ENCODE measurements around the gene LYPD6.
A peak's percentile ranks its signal among the peaks of the same experiment; 100 is the strongest.

DNA sequence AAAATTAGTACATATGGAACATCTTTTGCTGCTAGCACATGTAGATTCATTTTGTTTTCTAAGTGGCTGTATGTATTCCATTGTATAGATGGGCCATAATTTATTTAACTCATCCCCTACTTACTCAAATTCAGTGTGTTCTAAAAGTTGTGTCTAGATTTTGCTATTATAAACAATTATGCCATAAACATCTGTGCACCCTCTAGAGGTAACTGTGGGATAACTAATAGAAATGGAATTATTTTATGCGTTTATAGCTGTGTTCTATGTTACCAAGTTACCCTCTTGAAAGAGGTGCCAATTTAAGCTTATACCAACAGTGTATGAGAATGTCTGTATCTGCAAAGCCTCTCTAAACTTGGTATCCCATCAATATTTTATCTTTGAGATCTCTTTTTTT is 156.8 kb downstream of the LYPD6 start:
- TF ChIP-seq, protein P1, sequence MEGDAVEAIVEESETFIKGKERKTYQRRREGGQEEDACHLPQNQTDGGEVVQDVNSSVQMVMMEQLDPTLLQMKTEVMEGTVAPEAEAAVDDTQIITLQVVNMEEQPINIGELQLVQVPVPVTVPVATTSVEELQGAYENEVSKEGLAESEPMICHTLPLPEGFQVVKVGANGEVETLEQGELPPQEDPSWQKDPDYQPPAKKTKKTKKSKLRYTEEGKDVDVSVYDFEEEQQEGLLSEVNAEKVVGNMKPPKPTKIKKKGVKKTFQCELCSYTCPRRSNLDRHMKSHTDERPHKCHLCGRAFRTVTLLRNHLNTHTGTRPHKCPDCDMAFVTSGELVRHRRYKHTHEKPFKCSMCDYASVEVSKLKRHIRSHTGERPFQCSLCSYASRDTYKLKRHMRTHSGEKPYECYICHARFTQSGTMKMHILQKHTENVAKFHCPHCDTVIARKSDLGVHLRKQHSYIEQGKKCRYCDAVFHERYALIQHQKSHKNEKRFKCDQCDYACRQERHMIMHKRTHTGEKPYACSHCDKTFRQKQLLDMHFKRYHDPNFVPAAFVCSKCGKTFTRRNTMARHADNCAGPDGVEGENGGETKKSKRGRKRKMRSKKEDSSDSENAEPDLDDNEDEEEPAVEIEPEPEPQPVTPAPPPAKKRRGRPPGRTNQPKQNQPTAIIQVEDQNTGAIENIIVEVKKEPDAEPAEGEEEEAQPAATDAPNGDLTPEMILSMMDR (IDR thresholded peaks at IDR 0.05) = peak; percentile 34; the same call in 1 of the 2 replicates
- peak; percentile 33; the same call in 1 of the 2 replicates for TF ChIP-seq RAD21 (IDR thresholded peaks at IDR 0.05; ENCODE audit: low read length)
- TF ChIP-seq, protein P2, sequence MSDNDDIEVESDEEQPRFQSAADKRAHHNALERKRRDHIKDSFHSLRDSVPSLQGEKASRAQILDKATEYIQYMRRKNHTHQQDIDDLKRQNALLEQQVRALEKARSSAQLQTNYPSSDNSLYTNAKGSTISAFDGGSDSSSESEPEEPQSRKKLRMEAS (IDR thresholded peaks at IDR 0.05; ENCODE audit: low read depth) = no peak
- no peak for TF ChIP-seq CHD2 (IDR thresholded peaks at IDR 0.05; ENCODE audit: low read length, partially characterized antibody)
- TF ChIP-seq JUND (IDR thresholded peaks at IDR 0.05) = no peak
- TF ChIP-seq, protein P3, sequence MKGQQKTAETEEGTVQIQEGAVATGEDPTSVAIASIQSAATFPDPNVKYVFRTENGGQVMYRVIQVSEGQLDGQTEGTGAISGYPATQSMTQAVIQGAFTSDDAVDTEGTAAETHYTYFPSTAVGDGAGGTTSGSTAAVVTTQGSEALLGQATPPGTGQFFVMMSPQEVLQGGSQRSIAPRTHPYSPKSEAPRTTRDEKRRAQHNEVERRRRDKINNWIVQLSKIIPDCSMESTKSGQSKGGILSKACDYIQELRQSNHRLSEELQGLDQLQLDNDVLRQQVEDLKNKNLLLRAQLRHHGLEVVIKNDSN (IDR thresholded peaks at IDR 0.05; ENCODE audit: borderline replicate concordance, low read depth) = no peak
- TF ChIP-seq TAF1 (IDR thresholded peaks at IDR 0.05; ENCODE audit: borderline replicate concordance, low read depth, low read length) = no peak
- TF ChIP-seq, protein P4, sequence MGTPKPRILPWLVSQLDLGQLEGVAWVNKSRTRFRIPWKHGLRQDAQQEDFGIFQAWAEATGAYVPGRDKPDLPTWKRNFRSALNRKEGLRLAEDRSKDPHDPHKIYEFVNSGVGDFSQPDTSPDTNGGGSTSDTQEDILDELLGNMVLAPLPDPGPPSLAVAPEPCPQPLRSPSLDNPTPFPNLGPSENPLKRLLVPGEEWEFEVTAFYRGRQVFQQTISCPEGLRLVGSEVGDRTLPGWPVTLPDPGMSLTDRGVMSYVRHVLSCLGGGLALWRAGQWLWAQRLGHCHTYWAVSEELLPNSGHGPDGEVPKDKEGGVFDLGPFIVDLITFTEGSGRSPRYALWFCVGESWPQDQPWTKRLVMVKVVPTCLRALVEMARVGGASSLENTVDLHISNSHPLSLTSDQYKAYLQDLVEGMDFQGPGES (IDR thresholded peaks at IDR 0.05; ENCODE audit: low read depth, low read length) = no peak
- TF ChIP-seq, protein P5, sequence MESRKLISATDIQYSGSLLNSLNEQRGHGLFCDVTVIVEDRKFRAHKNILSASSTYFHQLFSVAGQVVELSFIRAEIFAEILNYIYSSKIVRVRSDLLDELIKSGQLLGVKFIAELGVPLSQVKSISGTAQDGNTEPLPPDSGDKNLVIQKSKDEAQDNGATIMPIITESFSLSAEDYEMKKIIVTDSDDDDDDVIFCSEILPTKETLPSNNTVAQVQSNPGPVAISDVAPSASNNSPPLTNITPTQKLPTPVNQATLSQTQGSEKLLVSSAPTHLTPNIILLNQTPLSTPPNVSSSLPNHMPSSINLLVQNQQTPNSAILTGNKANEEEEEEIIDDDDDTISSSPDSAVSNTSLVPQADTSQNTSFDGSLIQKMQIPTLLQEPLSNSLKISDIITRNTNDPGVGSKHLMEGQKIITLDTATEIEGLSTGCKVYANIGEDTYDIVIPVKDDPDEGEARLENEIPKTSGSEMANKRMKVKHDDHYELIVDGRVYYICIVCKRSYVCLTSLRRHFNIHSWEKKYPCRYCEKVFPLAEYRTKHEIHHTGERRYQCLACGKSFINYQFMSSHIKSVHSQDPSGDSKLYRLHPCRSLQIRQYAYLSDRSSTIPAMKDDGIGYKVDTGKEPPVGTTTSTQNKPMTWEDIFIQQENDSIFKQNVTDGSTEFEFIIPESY (IDR thresholded peaks at IDR 0.05; ENCODE audit: borderline replicate concordance, low read depth) = no peak
- TF ChIP-seq EP300 (IDR thresholded peaks at IDR 0.05; ENCODE audit: borderline replicate concordance in 1 of 2, low read depth in 1 of 2, low read length in 1 of 2) = no peak
- no peak for TF ChIP-seq SIN3A (IDR thresholded peaks at IDR 0.05; ENCODE audit: borderline replicate concordance, low read depth, low read length)
- TF ChIP-seq SMC3 (IDR thresholded peaks at IDR 0.05; ENCODE audit: low read depth, low read length) = no peak
